HG02588 (cell line): Measurements from ENCODE around the gene LSM3.

Source experiments
- ATAC-seq: cut with Tn5 transposase; IDR thresholded peaks from one replicate; pipeline ENCODE4 v1.9.1; 2021; ENCODE audit warnings: mild to moderate bottlenecking, moderate library complexity; ENCODE audit not compliant: unreplicated experiment

The LSM3 gene

GRCh38 chr3:14178247-14179113 is at the start of gene LSM3, which contains the start of gene XPC:
LSM3 (plus strand) TSS chr3:14178817; CDS start chr3:14178861, 44 bp downstream.
XPC (minus strand) TSS chr3:14178601; CDS start chr3:14178568, 33 bp downstream.
- peak; percentile 93 for ATAC-seq

- no peak for ATAC-seq
These were observed 49.3 kb upstream of the LSM3 start for GRCh38 chr3:14129296-14129695.

GRCh38 chr3:14130230-14130629 is 48.4 kb upstream of the LSM3 start:
- ATAC-seq = no peak

GRCh38 chr3:14130707-14131106 is 47.9 kb upstream of the LSM3 start:
- ATAC-seq = no peak

- ATAC-seq = no peak
These were observed 47.5 kb upstream of the LSM3 start for GRCh38 chr3:14131134-14131533.

- ATAC-seq = no peak
These were observed 46.5 kb upstream of the LSM3 start for GRCh38 chr3:14132120-14132519.

- ATAC-seq = no peak
These were observed 45.9 kb upstream of the LSM3 start for GRCh38 chr3:14132689-14133088.

GRCh38 chr3:14133188-14133800 is 45.3 kb upstream of the LSM3 start:
- no peak for ATAC-seq

GRCh38 chr3:14133876-14134275 is 44.7 kb upstream of the LSM3 start:
- ATAC-seq = no peak

- ATAC-seq = no peak
These were observed 44.3 kb upstream of the LSM3 start for GRCh38 chr3:14134291-14134690.

- ATAC-seq = no peak
These were observed 43.0 kb upstream of the LSM3 start for GRCh38 chr3:14135581-14135980.

GRCh38 chr3:14137004-14137403 is 41.6 kb upstream of the LSM3 start:
- ATAC-seq = no peak

- ATAC-seq = no peak
These were observed 41.2 kb upstream of the LSM3 start for GRCh38 chr3:14137445-14137844.

- no peak for ATAC-seq
These were observed 40.3 kb upstream of the LSM3 start for GRCh38 chr3:14138109-14138877.

GRCh38 chr3:14138878-14139655 is 39.5 kb upstream of the LSM3 start:
- no peak for ATAC-seq

- ATAC-seq = no peak
These were observed 38.8 kb upstream of the LSM3 start for GRCh38 chr3:14139771-14140170.

GRCh38 chr3:14140668-14141067 is 37.9 kb upstream of the LSM3 start:
- no peak for ATAC-seq

GRCh38 chr3:14141144-14141543 is 37.5 kb upstream of the LSM3 start:
- ATAC-seq = no peak

- no peak for ATAC-seq
These were observed 36.8 kb upstream of the LSM3 start for GRCh38 chr3:14141602-14142341.
